GM18517 (cell line): ENCODE results near the gene GJB3.
"Not testable (repeated sequence)": the region's sequence is repeated elsewhere in the genome, so short reads cannot be mapped to it uniquely, and the experiment has no call there.

ENCODE experiments used
- ATAC-seq: cut with Tn5 transposase; IDR thresholded peaks from one replicate; pipeline ENCODE4 v1.9.1; 2021; ENCODE audit warnings: mild to moderate bottlenecking, moderate library complexity; ENCODE audit not compliant: unreplicated experiment

The GJB3 gene

GRCh38 chr1:34818862-34819261 lies 37.8 kb downstream of the GJB3 start:
- ATAC-seq, result not testable (repeated sequence)

- ATAC-seq, result no peak
Measured at GRCh38 chr1:34822202-34822601, 41.2 kb downstream of the GJB3 start.

GRCh38 chr1:34824817-34825454 lies 43.9 kb downstream of the GJB3 start:
- no peak for ATAC-seq

GRCh38 chr1:34825455-34826091 lies 44.6 kb downstream of the GJB3 start:
- no peak for ATAC-seq

GRCh38 chr1:34827341-34827941 lies 46.4 kb downstream of the GJB3 start:
- no peak for ATAC-seq

GRCh38 chr1:34828611-34829010 lies 47.6 kb downstream of the GJB3 start:
- ATAC-seq, result no peak

GRCh38 chr1:34829250-34829649 lies 48.2 kb downstream of the GJB3 start:
- no peak for ATAC-seq

- ATAC-seq, result no peak
Measured at GRCh38 chr1:34831721-34832246, 50.8 kb downstream of the GJB3 start.

- no peak for ATAC-seq
Measured at GRCh38 chr1:34833711-34834110, 52.7 kb downstream of the GJB3 start.
